Embryonic facial prominence (tissue), 1 donor: ENCODE measurements around the gene TOP2A.

Source experiments
- DNase-seq: peaks from one replicate; pipeline ENCODE4 v3.0.0-alpha.2; 2016; ENCODE audit errors: extremely low spot score

Gene TOP2A

GRCh38 chr17:40361063-40361924, 56.4 kb downstream of the TOP2A start:
- DNase-seq: no peak

GRCh38 chr17:40360091-40360490, 57.6 kb downstream of the TOP2A start:
- no peak for DNase-seq

GRCh38 chr17:40358323-40359038, 59.2 kb downstream of the TOP2A start:
- DNase-seq: peak; percentile 72

GRCh38 chr17:40356990-40357881, 60.5 kb downstream of the TOP2A start:
- DNase-seq: peak; percentile 4

GRCh38 chr17:40355804-40356758, 61.6 kb downstream of the TOP2A start:
- peak; percentile 6 for DNase-seq

GRCh38 chr17:40355123-40355803, 62.4 kb downstream of the TOP2A start:
- peak; percentile 5 for DNase-seq

GRCh38 chr17:40354221-40355122, 63.2 kb downstream of the TOP2A start:
- peak; percentile 6 for DNase-seq

GRCh38 chr17:40352779-40353394, 64.8 kb downstream of the TOP2A start:
- peak; percentile 4 for DNase-seq

GRCh38 chr17:40352237-40352778, 65.4 kb downstream of the TOP2A start:
- peak; percentile 5 for DNase-seq

GRCh38 chr17:40351359-40352236, 66.1 kb downstream of the TOP2A start:
- peak; percentile 7 for DNase-seq

GRCh38 chr17:40350689-40351358, 66.9 kb downstream of the TOP2A start:
- peak; percentile 18 for DNase-seq

GRCh38 chr17:40349895-40350688, 67.6 kb downstream of the TOP2A start:
- peak; percentile 79 for DNase-seq

- no peak for DNase-seq
Observed at GRCh38 chr17:40349477-40349894, 68.2 kb downstream of the TOP2A start.

- DNase-seq: no peak
Observed at GRCh38 chr17:40348562-40349476, 68.9 kb downstream of the TOP2A start.

GRCh38 chr17:40348136-40348504, 69.6 kb downstream of the TOP2A start:
- DNase-seq: no peak
